Fibroblast of skin of left biceps (primary cell): ENCODE data around the gene ADAMTS14.
"Not testable (repeated sequence)": the region's sequence is repeated elsewhere in the genome, so short reads cannot be mapped to it uniquely, and the experiment has no call there.

Experiments
- DNase-seq, 2 experiments: peaks; one replicate each; pipeline ENCODE4 v3.0.0-alpha.2; 2013; ENCODE audit warnings: low read depth in 2 of 2

Gene ADAMTS14, protein sequence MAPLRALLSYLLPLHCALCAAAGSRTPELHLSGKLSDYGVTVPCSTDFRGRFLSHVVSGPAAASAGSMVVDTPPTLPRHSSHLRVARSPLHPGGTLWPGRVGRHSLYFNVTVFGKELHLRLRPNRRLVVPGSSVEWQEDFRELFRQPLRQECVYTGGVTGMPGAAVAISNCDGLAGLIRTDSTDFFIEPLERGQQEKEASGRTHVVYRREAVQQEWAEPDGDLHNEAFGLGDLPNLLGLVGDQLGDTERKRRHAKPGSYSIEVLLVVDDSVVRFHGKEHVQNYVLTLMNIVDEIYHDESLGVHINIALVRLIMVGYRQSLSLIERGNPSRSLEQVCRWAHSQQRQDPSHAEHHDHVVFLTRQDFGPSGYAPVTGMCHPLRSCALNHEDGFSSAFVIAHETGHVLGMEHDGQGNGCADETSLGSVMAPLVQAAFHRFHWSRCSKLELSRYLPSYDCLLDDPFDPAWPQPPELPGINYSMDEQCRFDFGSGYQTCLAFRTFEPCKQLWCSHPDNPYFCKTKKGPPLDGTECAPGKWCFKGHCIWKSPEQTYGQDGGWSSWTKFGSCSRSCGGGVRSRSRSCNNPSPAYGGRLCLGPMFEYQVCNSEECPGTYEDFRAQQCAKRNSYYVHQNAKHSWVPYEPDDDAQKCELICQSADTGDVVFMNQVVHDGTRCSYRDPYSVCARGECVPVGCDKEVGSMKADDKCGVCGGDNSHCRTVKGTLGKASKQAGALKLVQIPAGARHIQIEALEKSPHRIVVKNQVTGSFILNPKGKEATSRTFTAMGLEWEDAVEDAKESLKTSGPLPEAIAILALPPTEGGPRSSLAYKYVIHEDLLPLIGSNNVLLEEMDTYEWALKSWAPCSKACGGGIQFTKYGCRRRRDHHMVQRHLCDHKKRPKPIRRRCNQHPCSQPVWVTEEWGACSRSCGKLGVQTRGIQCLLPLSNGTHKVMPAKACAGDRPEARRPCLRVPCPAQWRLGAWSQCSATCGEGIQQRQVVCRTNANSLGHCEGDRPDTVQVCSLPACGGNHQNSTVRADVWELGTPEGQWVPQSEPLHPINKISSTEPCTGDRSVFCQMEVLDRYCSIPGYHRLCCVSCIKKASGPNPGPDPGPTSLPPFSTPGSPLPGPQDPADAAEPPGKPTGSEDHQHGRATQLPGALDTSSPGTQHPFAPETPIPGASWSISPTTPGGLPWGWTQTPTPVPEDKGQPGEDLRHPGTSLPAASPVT

DNA sequence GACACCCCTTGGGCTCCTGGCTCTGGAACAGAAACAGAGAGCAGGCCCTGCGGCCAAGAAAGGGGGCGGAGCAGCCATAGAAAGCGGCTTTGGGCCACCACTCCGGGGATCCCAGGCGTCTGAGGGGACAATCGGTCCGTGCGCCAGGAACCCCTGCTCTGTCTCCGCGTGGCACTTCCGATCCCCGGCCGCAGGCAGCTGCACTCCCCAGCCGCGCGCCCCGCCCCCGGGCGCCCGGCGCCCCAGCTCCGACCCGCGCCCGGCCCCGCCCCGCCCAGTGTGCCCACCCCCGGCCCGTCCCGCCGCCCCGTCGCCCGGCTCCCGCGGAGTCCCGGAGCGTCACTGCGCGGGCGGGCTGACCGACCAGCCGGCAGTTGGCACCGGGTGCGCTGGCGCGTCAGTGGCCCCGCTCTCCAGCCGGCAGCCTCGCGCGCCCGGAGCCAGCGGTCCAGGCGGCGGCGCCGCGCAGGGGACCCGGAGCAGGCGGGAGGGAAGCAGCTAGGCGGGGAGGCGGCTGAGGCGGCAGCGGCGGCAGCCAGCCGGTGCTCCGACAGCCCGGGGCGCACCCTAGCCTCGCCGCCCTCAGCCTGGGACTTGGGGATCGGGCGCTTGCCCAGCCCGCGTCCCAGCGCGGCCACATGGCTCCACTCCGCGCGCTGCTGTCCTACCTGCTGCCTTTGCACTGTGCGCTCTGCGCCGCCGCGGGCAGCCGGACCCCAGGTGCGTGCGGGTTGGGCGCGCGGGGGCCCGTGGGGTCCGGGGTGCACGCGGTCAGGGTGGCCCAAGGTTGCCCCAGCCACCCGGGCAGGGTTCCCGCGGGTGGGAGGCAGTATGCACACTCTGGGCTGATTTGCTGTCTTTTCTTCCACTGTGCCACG is at the start of gene ADAMTS14:
ADAMTS14 (plus strand) TSS at position 342 of the 878 bp plus-strand sequence; CDS start at position 639, 297 bp downstream.
- no peak for DNase-seq

DNA sequence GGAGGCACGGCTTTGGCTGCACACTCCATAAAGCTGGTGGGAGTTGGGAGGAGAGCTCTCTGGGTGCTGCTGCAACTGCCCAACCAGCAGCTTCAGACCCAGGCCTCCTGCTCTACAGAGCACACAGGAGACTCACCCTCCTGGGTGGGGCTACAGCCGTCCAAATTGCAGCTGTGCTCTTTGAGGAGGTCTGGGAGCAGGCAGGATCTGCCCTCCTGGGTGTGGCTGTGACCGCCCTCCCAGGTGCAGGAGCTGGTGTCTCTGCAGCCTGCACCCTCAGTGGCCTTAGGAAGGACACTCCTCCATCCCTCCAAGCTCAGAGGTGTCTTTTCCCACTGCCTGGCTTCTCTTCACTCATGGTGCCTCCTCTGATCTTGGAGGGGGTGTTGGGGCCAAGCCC is 49.8 kb upstream of the ADAMTS14 start:
- no peak for DNase-seq

DNA sequence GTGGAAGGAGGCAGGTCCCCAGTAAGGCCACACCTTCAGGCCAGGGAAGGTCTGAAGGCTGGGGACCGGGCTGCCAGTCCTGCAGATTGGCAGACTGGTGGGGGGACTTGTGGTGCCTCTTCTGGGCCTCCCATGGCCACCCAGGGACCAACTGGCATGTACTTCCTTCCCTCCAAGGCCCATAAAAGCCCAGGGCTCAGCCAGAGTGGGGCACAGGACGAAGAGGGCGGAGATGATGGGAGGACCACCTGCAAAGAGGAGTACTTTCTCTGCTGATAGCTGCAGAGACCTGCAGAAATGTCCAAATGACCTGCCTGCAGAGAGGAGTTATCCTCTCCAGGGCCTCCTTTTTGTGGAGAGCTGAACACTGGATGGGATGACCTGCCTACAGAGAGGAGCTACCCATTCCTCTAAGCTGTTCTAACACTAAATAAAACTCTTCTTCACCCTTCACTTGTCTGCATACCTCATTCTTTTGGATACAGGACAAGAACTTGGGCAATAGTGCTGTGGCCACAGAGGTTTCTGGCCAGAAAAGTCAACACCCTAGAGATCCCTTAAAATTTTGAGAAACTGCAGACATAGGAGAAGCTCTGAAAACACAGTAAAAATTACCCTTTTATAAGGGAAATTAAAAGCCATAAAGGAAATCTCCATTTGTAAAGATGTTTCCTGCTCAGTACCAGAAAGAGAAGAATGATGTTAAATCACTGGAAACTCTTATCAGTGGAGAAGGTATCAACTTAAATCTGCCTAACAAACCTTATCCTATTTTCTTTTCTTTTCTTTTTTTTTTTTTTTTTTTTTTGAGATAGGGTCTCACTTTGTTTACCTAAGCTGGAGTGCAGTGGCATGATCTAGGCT is 49.1 kb upstream of the ADAMTS14 start:
- no peak for DNase-seq

DNA sequence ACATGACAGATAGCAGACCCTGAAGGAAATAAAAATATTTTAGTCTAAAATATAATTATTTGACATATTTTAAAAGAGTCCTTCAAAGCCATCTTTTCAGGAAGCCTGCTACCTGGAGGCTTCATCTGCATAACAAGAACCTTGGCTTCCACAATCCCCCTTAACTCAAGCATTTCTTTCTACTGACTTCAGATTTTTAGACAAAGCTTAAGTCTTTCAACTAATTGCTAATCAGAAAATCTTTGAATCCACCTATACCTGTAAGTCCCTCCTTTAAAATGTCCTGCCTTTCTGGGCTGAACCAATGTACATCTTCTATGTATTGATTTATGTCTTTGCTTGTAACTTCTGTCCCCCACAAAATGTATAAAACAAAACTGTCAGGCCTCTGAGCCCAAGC is 46.2 kb upstream of the ADAMTS14 start:
- DNase-seq = no peak

DNA sequence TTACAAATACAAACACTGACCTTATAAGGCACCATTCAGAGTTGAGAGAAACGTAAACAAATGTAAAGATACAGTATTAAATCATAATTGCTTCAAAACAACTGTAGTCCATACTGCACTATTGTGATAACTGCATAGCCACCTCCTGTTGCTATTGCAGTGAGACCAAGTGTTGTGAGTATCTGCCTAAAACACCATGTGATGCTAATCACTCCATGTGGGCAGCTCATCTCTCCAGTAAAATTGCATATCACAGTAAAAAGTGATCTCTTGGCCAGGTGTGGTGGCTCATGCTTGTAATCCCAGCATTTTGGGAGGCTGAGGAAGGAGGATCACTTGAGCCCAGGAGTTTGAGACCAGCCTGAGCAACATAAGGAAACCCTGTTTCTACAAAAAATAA is 43.0 kb upstream of the ADAMTS14 start:
- no peak for DNase-seq

DNA sequence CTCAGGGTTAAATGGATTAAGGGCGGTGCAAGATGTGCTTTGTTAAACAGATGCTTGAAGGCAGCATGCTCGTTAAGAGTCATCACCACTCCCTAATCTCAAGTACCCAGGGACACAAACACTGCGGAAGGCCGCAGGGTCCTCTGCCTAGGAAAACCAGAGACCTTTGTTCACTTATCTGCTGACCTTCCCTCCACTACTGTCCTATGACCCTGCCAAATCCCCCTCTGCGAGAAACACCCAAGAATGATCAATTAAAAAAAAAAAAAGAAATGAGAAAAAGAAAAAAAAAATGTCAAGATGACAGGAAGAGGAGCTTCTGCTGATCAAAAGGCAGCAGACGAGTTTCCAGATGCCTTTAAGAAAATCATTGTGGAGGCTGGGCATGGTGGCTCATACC is 40.6 kb upstream of the ADAMTS14 start:
- DNase-seq = not testable (repeated sequence)

DNA sequence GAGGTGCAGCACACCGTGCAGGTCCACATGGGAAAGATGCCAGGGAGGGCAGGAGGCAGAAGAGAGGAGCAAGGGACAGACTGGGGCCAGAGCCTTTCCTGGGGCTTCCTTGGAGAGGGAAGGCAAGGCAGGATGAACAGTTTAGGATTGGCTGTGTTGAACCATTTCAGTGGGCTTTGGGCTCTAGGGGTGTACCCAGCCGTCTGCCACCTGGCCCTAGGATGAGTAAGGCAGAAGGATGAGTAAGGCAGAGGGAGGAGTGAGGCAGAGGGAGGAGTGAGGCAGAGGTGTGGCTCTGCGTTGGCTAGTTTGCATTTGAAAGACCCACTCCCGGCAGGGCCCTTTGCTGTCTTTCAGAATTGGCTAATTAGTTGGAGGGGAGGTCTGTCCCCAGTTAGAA is 38.3 kb upstream of the ADAMTS14 start:
- DNase-seq = no peak

DNA sequence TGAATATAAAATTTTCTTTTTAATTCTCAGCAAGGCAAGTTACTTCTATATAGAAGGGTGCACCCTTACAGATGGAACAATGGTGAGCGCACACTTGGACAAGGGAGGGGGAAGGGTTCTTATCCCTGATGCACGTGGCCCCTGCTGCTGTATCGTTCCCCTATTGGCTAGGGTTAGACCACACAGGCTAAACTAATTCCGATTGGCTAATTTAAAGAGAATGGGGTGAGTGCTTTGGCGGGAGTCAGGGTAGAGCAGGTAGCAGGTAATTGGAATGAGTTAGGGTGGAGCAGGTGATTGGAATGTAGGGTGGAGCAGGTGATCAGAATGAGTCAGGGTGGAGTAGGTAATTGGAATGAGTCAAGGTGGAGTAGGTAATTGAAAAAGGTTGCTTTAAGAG is 37.8 kb upstream of the ADAMTS14 start:
- DNase-seq = not testable (repeated sequence)

DNA sequence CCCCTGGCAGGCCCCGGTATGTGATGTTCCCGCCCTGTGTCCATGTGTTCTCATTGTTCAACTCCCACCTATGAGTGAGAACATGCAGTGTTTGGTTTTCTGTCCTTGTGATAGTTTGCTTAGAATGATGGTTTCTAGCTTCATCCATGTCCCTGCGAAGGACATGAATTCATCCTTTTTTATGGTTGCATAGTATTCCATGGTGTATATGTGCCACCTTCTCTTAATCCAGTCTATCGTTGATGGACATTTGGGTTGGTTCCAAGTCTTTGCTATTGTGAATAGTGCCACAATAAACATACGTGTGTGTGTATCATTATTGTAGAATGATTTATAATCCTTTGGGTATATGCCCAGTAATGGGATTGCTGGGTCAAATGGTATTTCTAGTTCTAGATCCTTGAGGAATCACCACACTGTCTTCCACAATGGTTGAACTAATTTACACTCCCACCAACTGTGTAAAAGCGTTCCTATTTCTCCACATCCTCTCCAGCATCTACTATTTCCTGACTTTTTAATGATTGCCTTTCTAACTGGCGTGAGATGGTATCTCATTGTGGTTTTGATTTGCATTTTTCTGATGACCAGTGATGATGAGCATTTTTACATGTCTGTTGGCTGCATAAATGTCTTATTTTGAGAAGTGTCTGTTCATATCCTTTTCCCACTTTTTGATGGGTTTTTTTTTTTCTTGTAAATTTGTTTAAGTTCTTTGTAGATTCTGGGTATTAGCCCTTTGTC is 32.5 kb upstream of the ADAMTS14 start:
- not testable (repeated sequence) for DNase-seq

DNA sequence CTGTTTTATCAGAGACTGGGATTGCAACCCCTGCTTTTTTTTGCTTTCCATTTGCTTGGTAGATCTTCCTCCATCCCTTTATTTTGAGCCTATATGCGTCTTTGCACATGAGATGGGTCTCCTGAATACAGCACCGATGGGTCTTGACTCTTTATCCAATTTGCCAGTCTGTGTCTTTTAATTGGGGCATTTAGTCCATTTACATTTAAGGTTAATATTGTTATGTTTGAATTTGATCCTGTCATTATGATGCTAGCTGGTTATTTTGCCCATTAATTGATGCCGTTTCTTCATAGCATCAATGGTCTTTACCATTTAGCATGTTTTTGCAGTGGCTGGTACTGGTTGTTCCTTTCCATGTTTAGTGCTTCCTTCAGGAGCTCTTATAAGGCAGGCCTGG is 29.0 kb upstream of the ADAMTS14 start:
- DNase-seq = not testable (repeated sequence)

DNA sequence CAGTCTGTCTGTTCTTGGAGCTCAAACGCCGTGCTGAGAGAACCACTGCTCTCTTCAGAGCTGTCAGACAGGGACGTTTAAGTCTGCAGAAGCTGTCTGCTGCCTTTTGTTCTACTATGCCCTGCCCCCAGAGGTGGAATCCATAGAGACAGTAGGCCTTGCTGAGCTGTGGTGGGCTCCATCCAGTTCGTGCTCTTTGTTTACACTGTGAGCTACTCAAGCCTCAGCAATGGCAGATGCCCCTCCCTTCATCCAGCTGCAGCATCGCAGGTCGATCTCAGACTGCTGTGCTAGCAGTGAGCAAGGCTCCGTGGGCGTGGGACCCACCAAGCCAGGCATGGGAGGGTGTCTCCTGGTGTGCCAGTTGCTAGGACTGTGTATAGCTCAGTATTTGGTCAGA is 27.3 kb upstream of the ADAMTS14 start:
- not testable (repeated sequence) for DNase-seq

DNA sequence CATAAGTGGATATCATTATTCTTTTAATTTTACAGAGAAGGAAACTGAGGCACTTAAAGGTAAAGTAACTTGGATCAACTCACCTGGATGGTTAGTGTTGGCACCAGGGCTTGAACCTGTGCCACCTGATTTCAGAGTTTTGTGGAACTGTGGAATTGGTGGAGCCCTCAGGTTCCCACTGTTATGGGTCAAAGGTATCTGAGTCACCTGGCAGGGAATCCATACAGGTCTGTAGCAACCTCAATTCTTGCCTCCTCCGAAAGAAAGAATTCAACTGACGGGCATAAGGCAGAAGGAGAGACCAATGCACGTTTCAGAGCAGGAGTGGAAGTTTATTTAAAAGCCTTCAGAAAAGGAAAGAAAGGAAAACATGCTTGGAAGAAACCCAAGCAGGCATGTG is 25.2 kb upstream of the ADAMTS14 start:
- DNase-seq = no peak

DNA sequence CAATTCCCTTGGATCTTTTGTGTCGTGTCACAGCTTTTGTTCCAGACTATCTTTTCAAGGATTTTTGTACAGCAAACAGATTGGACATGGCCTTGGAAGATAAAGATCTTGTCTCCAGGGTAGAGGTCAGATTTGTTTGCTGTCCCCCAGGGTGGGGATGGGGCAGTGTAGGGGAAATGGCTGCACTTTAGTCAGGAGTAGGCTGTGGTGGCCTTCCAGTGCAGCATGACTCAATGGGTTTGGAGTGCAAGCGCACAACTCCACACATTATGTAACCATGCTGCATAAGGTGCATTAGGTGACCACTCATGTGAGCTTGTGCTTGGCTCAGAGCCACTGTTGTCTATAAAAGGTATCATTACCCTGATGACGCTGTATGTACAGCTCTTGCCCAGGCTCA is 23.9 kb upstream of the ADAMTS14 start:
- no peak for DNase-seq

DNA sequence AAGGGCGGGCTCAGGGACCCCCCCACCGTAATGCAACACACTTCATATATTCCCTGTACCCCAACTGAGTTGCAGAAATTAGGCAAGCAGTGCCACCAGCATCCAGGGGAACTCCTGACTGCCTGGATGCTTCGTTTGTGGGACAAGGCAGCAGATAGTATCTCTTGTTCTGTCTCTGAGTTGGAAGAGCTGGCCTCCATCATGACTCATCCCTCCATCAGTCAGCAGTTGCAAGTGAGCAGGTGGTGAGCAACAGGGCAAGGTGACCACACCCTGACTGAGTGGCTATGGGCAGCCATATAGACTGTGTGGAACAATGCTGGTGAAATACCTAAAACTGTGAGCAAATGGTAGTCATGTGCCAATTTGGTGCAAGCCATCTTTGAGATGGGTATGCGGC is 22.8 kb upstream of the ADAMTS14 start:
- no peak for DNase-seq

DNA sequence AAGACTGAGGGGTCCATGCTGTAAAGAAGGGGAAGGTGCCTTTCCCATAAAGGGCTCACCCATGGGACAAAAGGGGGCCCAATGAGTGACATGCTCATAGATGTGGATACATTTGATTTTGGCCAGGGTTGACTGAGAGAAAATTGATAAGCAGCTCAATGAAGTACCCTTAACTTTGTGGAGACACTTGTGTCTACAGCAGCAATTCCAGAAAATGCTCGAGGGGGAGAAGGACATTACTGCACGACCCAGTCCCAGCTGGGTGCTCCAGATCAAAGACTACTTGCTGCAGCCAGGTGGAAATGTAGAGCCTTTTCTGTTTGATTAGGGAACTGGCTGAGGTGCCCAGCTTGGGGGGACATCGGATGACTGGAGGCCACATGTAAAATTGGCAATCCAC is 22.2 kb upstream of the ADAMTS14 start:
- no peak for DNase-seq

DNA sequence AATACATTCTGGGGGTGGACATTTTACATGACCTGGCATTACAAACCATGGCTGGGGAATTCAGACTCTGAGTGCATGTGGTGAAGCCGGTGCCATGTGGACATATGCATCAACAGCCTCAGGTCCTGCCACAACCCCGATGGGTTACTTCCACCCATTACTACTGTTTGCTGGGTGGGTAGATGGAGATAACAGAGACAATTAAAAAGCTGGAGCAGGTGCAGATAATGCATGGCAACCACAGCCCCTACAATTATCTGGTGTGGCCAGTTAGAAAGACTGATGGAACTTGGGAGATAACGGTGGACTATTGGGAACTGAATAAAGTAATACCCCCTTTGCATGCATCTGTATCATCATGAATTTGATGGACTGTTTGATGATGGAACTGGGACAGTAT is 21.6 kb upstream of the ADAMTS14 start:
- DNase-seq = no peak

DNA sequence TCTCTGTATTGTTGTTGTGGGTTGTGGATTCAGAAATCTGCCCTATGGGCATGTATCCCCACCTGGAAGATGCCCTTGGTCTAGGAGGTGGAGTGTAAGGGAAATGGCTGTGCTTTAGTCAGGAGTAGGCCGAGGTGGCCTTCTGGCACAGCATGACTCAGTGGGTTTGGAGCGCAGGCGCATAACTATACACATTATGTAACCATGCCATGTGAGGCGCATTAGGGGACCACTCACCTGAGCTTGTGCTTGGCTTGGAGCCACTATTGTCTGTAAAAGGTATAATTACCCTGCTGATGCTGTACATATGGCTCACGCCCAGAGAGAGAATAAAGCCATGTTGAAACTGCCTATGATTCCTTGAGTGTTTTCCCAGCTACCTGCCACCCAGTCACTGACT is 20.6 kb upstream of the ADAMTS14 start:
- DNase-seq = no peak

DNA sequence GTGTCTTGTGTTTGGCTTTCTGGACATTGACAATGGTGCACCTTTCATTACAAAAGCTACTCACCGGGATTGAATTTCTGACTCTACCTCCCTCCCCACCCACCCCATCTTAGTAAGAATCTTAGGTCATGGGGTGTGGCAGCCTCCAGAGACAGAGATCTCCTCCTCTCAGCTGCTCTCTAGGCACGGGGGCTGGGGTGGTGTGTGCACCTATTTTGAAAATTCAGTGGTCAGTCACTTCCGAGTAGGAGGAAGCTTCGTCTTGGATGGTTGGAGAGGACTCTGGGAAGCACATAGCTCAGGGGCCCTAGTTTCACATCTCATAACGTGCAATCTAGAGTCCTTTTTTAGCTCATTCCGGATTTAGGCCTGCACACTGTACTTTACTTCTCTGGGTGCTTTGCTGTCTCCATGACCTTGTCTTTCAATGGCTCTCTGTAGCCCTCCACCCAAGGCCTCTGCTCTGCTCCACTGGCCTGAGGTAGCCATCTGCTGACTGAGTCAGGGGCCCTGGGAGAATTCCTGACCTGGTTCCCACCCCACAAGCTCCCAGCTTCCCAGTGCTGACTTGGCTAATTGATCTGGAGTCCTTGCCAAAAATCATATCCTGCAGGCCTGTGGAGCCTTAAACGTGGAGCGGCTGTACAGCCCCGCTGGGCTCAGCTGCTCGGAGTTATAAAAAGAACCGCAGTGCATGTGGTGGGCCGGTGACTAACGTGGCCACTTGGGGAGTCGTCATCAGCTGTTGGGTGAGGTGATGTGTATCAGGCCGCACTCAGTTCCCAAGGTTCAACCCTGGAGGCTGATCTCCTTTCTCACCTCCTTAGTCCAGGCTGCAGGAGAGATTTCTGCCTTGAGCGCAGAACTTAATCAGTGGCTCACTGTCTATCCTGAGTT is 19.3 kb upstream of the ADAMTS14 start:
- peak; percentile 93 to 95 for DNase-seq
